ENCODE results near the gene HSPA1B.
"Not testable (repeated sequence)": the region's sequence is repeated elsewhere in the genome, so short reads cannot be mapped to it uniquely, and the experiment has no call there.

HSPA1B gene

GRCh38 chr6:31827286-31828079 is at the start of gene HSPA1B:
TSS of gene HSPA1B (plus strand) at chr6:31827738. CDS start at chr6:31827951, 213 bp downstream.
- DNase-seq, result peak; percentile 100

DNA sequence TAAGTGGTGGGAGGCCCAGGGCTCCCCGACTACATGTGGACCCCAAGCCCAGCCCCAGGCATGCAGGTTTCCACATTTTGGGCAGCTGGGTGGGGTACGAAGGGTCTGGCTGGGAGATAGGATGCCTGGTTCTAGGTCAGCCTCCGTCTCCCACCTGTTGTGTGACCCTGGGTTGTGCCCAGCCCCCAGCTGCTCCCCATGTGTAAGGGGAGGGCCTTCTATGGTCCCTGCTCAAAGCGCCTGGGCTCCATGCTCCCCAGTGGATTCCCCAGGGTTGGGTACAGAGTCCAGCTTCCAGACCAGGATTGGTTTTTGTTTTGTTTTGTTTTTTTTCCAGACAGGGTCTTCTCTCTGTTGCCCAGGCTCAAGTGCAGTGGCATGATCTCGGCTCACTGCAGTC is 49.3 kb upstream of the HSPA1B start:
- DNase-seq, result no peak

DNA sequence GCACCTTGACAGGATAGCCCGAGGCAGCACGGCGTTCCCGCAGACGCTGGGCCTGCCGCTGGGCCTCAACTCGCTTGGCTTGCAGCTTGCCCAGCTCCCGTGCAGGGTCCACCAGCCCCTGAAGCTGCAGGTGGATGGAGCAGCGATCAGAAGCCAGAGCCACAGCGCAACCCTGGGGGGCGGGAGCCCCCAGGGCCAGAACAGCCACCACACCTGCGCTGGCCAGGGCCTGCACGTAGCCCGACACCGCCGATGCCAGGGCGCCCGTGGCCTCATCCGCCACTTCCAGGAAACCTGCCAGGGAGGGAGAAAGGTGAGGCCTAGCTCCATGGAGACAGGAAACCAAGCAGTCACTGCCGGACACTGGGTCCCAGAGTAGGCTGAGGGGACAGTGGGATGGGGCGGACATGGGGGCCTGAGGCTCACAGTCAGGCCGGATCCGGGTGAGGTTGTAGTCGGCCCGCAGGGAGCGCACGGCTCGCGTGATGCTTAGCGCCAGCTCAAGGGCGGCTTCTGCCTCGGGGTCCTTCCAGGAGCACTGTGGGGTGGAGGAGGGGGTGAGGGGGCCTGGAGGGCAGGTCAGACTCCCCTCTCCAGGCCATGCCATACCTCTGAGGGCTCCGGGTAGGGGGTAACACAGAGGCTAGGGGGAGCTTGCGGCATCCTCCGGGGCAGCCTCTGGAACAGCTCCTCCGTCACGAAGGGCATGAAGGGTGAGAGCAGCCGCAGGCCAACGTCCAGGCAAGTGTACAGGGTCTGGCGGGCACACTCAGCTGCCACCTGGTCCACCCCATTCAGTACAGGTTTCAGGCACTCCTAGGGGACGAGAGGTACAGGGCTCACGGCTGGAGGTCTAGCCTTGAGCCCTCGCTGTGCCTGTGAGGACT is 48.3 kb upstream of the HSPA1B start:
- DNase-seq, result no peak

GRCh38 chr6:31779908-31780307 is 47.6 kb upstream of the HSPA1B start:
- no peak for DNase-seq

DNA sequence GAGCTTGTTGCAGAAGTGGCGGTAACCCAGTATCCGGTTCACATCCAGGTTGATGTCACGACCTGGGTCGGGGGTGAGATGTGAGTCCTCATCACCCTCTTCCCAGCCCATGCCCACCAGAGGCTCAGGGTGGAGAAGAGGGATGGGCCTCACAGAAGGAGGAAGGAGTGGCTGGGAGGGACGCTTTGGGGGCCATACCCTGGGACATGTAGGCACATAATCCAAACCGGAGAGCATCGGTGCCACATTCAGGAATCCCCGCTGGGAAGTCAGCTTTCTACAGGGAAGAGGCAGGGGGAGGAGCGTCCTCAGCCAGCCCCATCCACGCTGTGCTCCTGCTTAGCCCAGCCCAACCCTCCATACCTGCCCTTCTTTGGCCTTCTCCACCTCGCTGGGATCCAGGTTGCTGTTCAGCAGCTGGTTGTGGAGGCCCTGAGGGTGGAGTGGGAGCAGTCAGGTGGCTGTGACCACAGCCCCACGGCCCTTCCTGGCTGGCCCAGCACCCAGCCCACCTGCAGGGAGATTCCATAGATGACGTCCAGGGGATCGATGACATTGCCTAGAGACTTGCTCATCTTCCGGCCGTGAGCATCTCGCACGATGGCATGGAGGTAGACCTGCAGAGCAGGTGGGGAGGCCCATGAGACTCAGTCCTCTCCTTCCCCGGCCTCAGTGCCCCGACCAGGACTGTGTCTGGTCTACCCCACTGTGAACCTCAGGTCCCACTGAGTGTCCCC is 46.9 kb upstream of the HSPA1B start:
- no peak for DNase-seq

- no peak for DNase-seq
Observed at GRCh38 chr6:31781244-31782125, 46.1 kb upstream of the HSPA1B start.

DNA sequence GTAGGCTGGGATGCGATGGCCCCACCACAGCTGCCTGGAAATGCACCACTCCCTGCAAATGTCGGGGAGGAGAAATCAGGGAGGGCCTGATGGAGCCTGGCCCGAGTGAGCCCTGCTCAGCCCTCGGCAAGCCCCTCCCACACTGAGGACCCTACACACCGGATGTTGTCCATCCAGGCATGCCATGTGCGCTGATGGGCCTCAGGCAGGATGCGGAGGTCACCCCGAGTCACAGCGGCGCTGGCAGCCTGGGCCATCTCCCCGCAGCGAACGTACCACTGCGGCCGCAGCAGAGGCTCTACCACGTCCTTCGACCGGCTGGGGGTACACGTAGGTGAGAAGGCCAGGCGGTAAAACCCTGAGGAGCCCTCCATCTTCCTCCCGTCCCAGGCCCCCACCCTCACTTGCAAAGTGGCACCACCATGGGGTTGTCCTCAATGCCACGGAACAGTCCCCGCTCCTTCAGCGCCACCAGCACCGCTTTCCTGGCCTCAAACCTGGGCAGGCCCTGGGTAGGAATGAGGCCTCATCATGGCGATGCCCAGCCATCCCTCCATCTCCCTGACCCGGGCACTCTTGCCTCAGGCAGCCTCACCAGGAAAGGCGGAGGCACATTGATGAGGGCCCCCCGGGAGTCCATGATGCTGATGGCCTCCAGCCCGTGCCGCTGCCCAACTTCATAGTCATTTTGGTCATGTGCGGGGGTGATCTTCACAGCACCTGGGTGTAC is 45.2 kb upstream of the HSPA1B start:
- DNase-seq, result no peak

DNA sequence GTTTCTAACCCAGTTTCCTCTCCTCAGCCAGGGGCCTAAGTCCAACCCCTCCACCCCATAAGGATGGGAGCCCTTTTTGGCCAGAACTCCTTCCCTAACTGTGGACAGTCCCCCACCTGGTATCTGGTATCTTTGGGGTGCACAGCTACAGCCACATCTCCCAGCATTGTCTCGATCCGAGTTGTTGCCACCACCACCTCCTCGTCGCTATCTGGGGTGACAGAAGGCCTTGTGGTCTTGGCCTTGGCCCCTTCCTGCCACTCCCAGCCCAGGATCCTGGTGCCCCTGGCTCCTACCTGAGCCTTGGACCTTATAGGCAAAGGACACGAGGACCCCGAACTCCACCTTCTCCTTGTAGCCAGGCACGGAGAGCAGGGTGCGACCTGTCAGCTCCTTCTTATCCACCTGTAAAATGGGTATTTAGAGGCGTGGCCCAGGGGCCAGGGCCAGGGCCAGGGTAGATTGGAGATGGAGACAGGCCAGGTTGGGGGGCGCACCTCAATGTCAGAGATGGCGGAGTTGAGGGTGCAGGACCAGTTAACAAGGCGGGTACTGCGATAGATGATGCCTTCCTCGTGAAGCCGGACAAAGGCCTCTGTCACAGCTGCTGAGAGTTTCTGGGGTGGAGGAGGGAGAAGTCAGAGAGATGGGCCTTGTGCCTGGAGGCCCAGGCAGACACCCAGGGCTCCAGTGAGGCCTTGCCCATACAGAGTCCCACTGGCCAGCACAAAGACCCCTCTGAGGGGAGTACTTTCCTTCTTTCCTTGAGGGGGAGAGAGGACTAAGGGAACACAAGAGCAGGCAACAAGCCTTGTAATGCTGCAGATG is 43.2 kb upstream of the HSPA1B start:
- peak; percentile 41 for DNase-seq

DNA sequence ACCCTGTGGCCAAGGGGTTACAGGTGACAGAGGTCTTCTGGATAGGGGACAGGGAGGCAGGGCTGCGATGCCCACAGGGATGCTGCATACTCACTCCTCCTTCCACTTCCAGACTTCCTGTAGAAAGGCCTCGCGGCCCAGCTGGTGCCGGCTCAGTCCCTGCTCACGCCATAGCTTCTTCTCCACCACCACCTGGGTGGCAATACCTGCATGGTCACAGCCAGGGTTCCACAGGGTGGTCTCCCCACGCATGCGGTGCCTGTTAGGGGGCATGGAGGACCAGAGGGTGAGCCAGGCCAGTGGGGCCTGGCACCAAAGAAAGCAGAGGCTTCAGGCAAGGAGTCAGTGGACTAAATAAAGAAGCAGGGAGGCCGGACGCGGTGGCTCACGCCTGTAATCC is 42.1 kb upstream of the HSPA1B start:
- DNase-seq, result no peak

DNA sequence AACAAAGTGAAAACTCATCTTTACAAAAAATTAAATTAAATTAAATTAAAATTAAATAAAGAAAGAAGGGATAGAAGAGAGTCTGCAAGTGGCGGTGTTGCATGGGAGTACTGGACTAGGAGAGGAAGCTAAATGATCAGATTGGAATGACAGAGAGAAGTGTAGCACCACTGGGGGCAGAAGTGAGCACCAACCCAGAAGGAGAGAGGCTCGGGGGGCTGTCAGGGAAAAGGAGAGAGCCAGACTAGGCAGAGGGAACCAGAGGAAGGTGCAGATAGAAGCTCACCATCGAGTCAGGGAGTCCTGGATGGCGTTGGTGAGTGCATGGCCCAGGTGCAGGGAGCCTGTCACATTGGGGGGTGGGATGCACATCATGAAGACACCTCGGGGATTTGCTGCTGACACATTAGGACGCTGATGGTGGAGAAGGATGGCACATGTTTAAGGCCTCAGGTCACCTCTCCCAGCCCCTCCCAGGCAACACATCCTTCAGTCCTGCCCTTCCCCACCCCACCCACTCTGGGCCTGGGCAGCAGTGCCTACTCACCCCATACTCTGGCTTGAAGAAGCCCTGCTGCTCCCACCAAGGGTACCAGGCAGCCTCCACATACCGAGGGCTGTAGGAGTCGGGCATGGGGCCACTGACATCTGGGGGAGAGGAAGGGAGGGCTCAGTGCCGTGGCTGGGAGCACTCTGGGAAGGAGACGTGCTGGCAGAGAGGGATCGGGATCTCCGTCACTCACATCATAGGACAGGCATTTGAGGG is 36.0 kb upstream of the HSPA1B start:
- peak; percentile 69 for DNase-seq

GRCh38 chr6:31792090-31792374 is 35.5 kb upstream of the HSPA1B start:
- no peak for DNase-seq

- no peak for DNase-seq
Observed at GRCh38 chr6:31792761-31793171, 34.8 kb upstream of the HSPA1B start.

- DNase-seq, result not testable (repeated sequence)
Observed at GRCh38 chr6:31793927-31794245, 33.7 kb upstream of the HSPA1B start.

DNA sequence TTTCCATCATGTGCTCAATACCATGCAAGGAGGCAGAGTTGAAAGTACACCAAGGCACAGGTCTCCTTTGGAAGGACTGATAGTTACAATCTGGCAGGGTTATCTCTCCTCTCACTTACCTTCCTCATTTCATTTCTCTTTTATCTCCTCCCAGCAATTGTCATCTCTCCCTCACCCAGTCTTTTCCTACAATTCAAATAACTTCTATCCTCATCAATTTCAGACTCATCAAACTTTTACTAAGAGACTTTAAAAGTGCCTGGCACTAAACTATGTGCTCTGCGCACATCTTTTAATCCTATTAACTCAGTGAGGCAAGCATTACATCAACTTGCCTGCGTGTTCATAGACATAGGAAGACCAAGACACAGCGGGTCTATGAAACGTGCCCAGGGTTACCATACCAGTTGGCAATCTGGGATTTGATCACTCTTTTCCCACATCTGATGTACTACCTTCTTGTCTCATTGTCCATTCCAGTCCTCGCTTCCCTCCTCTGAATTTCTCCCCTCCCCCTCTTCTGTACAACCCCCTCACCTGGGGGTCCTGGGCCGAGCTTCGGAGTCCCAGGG is 33.2 kb upstream of the HSPA1B start:
- peak; percentile 60 for DNase-seq

DNA sequence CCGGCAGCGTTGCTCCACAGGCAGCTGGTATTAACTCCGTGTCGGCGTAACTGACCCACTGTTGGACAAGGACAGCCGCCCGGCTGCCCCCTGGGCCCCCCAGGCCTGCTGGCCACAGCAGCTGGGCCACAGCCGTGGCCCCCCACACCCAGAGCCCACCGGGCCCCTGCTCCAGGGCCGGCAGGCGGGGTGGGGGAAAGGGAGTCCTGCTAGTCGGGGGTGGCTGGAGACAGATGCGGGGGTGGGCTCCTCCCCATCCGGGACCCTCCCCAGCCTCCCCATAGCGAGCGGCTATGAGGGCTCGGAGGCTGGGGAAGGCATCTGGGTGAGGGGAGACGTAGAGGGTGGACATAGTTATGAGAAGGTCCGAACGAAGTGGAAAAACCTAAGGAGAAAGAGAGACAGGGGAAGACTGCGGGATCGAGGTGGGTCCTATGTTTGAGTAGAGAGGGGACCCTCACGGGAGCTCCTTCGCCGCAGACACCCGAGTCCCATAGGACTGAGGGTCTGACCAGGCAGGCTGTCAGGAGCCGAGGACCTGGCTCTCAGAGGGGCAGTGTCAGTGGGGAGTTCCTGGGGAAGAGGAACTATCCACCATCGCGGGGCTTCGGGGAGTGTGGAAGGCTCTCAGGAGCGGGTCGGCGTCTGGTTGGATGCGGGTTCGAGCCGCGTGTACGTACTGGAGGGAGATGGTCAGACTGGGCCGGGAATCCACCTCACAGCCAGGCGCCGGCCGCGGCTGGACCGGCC is 32.5 kb upstream of the HSPA1B start:
- no peak for DNase-seq

DNA sequence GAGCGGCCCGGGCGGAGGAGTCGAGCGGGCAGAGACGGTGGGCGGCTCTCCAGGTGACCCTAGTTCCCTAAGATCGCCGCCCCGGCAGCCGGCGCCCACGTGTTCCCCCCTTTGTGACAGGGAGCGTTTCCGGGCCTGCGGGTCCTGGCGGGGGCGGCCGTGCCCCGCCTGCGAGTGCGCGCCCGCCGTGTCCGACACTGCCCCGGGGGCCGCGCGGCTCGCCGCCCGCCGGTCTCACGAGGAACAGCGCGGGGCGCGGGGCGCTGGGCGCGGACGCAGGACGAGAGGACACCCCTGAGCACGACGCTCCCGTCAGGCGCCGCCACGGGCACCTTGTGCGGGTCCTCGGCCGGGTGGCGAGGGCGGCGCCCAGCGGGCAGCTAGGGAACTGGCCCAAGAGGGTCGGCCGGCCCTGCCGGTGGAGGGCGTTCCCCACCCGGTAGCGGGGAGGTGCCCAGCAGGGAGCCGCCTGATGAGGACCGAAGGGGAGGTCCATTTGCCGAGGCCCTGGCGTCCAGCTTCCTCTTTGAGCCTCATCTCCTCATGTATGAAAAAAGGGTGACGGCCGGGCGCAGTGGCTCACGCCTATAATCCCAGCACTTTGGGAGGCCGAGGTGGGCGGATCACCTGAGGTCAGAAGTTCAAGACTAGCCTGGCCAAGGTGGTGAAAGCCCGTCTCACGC is 31.8 kb upstream of the HSPA1B start, which contains the start of gene VARS1:
Gene VARS1 (minus strand): TSS at position 137 of the 683 bp plus-strand sequence. CDS start 535 bp downstream, outside the sequence.
- DNase-seq, result peak; percentile 91

DNA sequence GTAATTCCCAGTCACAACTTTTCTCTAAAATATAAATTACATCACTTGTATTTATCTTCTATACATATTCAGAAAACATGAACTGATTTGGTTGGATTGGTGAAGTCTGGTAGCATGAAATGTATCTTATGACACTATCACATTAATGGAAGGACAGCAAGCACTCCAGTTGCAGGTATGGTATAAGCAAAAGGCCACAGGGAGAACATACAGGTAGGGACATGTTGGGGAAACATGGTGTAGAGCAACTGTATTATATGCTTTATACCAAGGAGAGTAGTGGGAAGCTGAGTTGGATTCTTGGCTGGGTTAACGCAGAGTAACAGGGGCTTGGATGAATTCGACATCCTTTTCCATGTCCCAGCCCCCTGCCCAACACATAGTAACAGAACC is 30.5 kb upstream of the HSPA1B start:
- DNase-seq, result no peak

DNA sequence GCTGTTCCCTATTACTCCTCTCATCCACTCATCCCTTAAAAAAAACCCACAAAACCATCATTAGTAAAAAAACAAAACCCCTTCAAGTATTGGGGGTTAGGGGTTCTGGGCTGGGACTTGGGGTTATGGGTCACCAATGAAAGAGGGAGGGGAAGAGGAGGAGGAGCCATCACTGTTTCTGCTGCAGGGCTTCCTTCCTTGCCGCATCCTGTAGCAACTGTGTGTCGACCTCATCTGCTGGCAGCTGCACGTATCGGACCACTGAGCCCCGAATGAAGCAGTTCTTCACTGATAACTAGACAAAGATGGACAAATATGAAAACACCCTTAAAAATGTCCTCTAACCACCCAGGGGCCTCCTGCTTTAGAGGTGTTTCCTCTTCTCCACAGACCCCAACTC is 29.9 kb upstream of the HSPA1B start:
- no peak for DNase-seq

Measured in hematopoietic multipotent progenitor cell treated with erythropoietin and hydrocortisone succinate and interleukin-3 and kit ligand, for 8 days (in vitro differentiated cells).